ENCODE data around the gene ARHGEF10L. TPM values are rescaled to one million over a fixed set of nuclear protein-coding genes. Genes with fewer than 3 reads are reported as not detected.
A peak's percentile ranks its signal among the peaks of the same experiment; 100 is the strongest.

Gene ARHGEF10L
- total RNA-seq, 1 donor from 2014 or later: 57.9 TPM

GRCh38 chr1:17569200-17570139 is 30.0 kb downstream of the ARHGEF10L start:
- TF ChIP-seq CTCF (IDR thresholded peaks at IDR 0.05): no peak
- intact Hi-C loops (cut with DNase I): no loop called here
- Histone ChIP-seq H3K27ac (peak overlapping the region; percentile 87), H3K9me3 (no peaks in the 10 kb centered on the region), H3K4me3 (no peak overlapping the region), H3K27me3 (ENCODE audit: low read depth) (no peaks in the 10 kb centered on the region), H3K36me3 (no peaks in the 10 kb centered on the region), H3K4me1 (peaks cover 46% of the 10 kb centered on the region)
- ATAC-seq (peak; percentile 75 to 85), DNase-seq (peak; percentile 71)

- ATAC-seq (no peak), DNase-seq (no peak)
- H3K36me3 ChIP-seq: no peaks in the 10 kb centered on the region
- H3K27ac ChIP-seq: peak overlapping the region; percentile 87
- TF ChIP-seq CTCF (IDR thresholded peaks at IDR 0.05): no peak
- H3K27me3 ChIP-seq (ENCODE audit: low read depth): no peaks in the 10 kb centered on the region
- intact Hi-C loops (cut with DNase I): no loop called here
- peaks cover 39% of the 10 kb centered on the region for H3K4me1 ChIP-seq
- no peak overlapping the region for H3K4me3 ChIP-seq
- H3K9me3 ChIP-seq: no peaks in the 10 kb centered on the region
These were observed 30.7 kb downstream of the ARHGEF10L start for GRCh38 chr1:17570228-17570627.

GRCh38 chr1:17572264-17572985 is 32.9 kb downstream of the ARHGEF10L start:
- intact Hi-C loops (cut with DNase I): no loop called here
- ATAC-seq (no peak), DNase-seq (no peak)
- Histone ChIP-seq H3K27me3 (ENCODE audit: low read depth) (no peaks in the 10 kb centered on the region), H3K36me3 (no peaks in the 10 kb centered on the region), H3K27ac (no peak overlapping the region), H3K4me1 (peaks cover 33% of the 10 kb centered on the region), H3K4me3 (no peak overlapping the region), H3K9me3 (no peaks in the 10 kb centered on the region)
- TF ChIP-seq CTCF (IDR thresholded peaks at IDR 0.05): no peak

- H3K9me3 ChIP-seq: no peaks in the 10 kb centered on the region
- no peak for TF ChIP-seq CTCF (IDR thresholded peaks at IDR 0.05)
- ATAC-seq (no peak), DNase-seq (no peak)
- H3K4me3 ChIP-seq: no peak overlapping the region
- H3K27ac ChIP-seq: no peak overlapping the region
- no peaks in the 10 kb centered on the region for H3K27me3 ChIP-seq (ENCODE audit: low read depth)
- intact Hi-C loops (cut with DNase I): no loop called here
- no peaks in the 10 kb centered on the region for H3K36me3 ChIP-seq
- peaks cover 22% of the 10 kb centered on the region for H3K4me1 ChIP-seq
These were observed 34.1 kb downstream of the ARHGEF10L start for GRCh38 chr1:17573518-17574041.

- Histone ChIP-seq H3K9me3 (no peaks in the 10 kb centered on the region), H3K27ac (no peak overlapping the region), H3K4me3 (no peak overlapping the region), H3K27me3 (ENCODE audit: low read depth) (no peaks in the 10 kb centered on the region), H3K36me3 (no peaks in the 10 kb centered on the region), H3K4me1 (peaks cover 12% of the 10 kb centered on the region)
- no peak for ATAC-seq
- no peak for TF ChIP-seq CTCF (IDR thresholded peaks at IDR 0.05)
- no peak for DNase-seq
- intact Hi-C loops (cut with DNase I): no loop called here
These were observed 35.0 kb downstream of the ARHGEF10L start for GRCh38 chr1:17574516-17574915.

Measured in lower lobe of right lung (tissue), 2 donors.